ENCODE measurements around the gene EIPR1.

DNA sequence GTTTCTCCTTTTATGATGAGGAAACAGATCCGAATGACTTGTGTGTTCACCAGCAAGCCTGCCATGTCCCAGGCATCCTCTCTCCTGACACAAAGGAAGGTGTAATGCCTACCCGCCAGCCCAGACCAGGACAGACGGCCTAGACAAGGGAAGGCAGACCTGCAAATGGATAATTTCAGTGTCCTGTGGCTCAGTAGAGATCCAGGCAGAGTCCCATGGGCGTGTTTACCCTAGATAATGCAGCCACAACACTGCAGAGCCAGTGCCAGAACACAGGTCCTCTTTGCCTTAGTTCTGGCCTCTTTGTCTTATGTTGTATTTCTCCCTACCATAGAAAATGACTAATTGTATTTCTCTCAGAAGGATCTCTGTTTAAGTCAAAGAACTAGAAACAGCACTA, 14.6 kb upstream of the EIPR1 start:
- TF ChIP-seq CTCF (IDR thresholded peaks at IDR 0.05; ENCODE audit: poor library complexity, severe bottlenecking) (no peak), EP300 (conservative IDR thresholded peaks at IDR 0.05; ENCODE audit: poor library complexity, severe bottlenecking) (no peak), TAF1 (IDR thresholded peaks at IDR 0.05; ENCODE audit: low read depth) (no peak), POLR2AphosphoS5 (IDR thresholded peaks at IDR 0.05) (no peak), RAD21 (conservative IDR thresholded peaks at IDR 0.05) (no peak), EZH2 (IDR thresholded peaks at IDR 0.05; ENCODE audit: borderline replicate concordance, insufficient read depth, low read length, poor library complexity, severe bottlenecking) (no peak), SMC3 (conservative IDR thresholded peaks at IDR 0.05; ENCODE audit: poor library complexity) (no peak), MXI1 (conservative IDR thresholded peaks at IDR 0.05; ENCODE audit: poor library complexity, severe bottlenecking) (no peak)
- TF ChIP-seq, protein P1, sequence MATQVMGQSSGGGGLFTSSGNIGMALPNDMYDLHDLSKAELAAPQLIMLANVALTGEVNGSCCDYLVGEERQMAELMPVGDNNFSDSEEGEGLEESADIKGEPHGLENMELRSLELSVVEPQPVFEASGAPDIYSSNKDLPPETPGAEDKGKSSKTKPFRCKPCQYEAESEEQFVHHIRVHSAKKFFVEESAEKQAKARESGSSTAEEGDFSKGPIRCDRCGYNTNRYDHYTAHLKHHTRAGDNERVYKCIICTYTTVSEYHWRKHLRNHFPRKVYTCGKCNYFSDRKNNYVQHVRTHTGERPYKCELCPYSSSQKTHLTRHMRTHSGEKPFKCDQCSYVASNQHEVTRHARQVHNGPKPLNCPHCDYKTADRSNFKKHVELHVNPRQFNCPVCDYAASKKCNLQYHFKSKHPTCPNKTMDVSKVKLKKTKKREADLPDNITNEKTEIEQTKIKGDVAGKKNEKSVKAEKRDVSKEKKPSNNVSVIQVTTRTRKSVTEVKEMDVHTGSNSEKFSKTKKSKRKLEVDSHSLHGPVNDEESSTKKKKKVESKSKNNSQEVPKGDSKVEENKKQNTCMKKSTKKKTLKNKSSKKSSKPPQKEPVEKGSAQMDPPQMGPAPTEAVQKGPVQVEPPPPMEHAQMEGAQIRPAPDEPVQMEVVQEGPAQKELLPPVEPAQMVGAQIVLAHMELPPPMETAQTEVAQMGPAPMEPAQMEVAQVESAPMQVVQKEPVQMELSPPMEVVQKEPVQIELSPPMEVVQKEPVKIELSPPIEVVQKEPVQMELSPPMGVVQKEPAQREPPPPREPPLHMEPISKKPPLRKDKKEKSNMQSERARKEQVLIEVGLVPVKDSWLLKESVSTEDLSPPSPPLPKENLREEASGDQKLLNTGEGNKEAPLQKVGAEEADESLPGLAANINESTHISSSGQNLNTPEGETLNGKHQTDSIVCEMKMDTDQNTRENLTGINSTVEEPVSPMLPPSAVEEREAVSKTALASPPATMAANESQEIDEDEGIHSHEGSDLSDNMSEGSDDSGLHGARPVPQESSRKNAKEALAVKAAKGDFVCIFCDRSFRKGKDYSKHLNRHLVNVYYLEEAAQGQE (IDR thresholded peaks at IDR 0.05; ENCODE audit: borderline replicate concordance): no peak

All from neural cell (in vitro differentiated cells).